ENCODE measurements around the gene CCDC148. TPM values are rescaled to one million over a fixed set of nuclear protein-coding genes. Genes with fewer than 3 reads are reported as not detected.

CCDC148 gene
- total and polyA plus RNA-seq, 3 donors from 2014 or later: 2.3 to 5.7 (median 5.0) TPM

GRCh38 chr2:158381978-158382377, 74.6 kb downstream of the CCDC148 start:
- Histone ChIP-seq H3K27ac (no peak overlapping the region), H3K4me3 (no peak overlapping the region), H3K4me1 (no peaks in the 10 kb centered on the region), H3K9me3 (no peaks in the 10 kb centered on the region), H3K36me3 (ENCODE audit: low read depth, missing control alignments) (no peaks in the 10 kb centered on the region), H3K27me3 (no peaks in the 10 kb centered on the region)
- no peak for DNase-seq
- WGBS, 2 donors: 80 to 98% methylated on average over 3 of the region's 3 CpGs
- TF ChIP-seq POLR2A (IDR thresholded peaks at IDR 0.05): no peak
- TF ChIP-seq CTCF (IDR thresholded peaks at IDR 0.05): no peak
- intact Hi-C loops (cut with DNase I; ENCODE audit: low total_unique reads): no loop called here

GRCh38 chr2:158381205-158381604, 75.3 kb downstream of the CCDC148 start:
- no peak overlapping the region for H3K27ac ChIP-seq
- DNase-seq: no peak
- no peaks in the 10 kb centered on the region for H3K4me1 ChIP-seq
- no peaks in the 10 kb centered on the region for H3K27me3 ChIP-seq
- TF ChIP-seq POLR2A (IDR thresholded peaks at IDR 0.05): no peak
- TF ChIP-seq CTCF (IDR thresholded peaks at IDR 0.05): peak in 1 of 3 experiments; percentile 34
- intact Hi-C loops (cut with DNase I; ENCODE audit: low total_unique reads): no loop called here
- H3K4me3 ChIP-seq: no peak overlapping the region
- no peaks in the 10 kb centered on the region for H3K9me3 ChIP-seq
- no peaks in the 10 kb centered on the region for H3K36me3 ChIP-seq (ENCODE audit: low read depth, missing control alignments)
- 93 to 97% methylated on average over 3 of the region's 3 CpGs for whole genome bisulfite sequencing, 2 donors

- intact Hi-C loops (cut with DNase I; ENCODE audit: low total_unique reads): no loop called here
- no peak overlapping the region for H3K4me3 ChIP-seq
- H3K27me3 ChIP-seq: no peaks in the 10 kb centered on the region
- TF ChIP-seq CTCF (IDR thresholded peaks at IDR 0.05) (no peak), POLR2A (IDR thresholded peaks at IDR 0.05) (no peak)
- no peaks in the 10 kb centered on the region for H3K4me1 ChIP-seq
- H3K9me3 ChIP-seq: no peaks in the 10 kb centered on the region
- H3K36me3 ChIP-seq (ENCODE audit: low read depth, missing control alignments): no peaks in the 10 kb centered on the region
- H3K27ac ChIP-seq: no peak overlapping the region
- DNase-seq: no peak
Observed at GRCh38 chr2:158380746-158381145, 75.8 kb downstream of the CCDC148 start.

- Histone ChIP-seq H3K36me3 (ENCODE audit: low read depth, missing control alignments) (no peaks in the 10 kb centered on the region), H3K4me1 (no peaks in the 10 kb centered on the region), H3K27ac (no peak overlapping the region), H3K27me3 (no peaks in the 10 kb centered on the region), H3K4me3 (no peak overlapping the region), H3K9me3 (no peaks in the 10 kb centered on the region)
- 87 to 95% methylated on average over 1 of the region's 1 CpG for WGBS, 2 donors
- intact Hi-C loops (cut with DNase I; ENCODE audit: low total_unique reads): no loop called here
- no peak for TF ChIP-seq CTCF (IDR thresholded peaks at IDR 0.05)
- no peak for TF ChIP-seq POLR2A (IDR thresholded peaks at IDR 0.05)
- DNase-seq: no peak
Observed at GRCh38 chr2:158378926-158379325, 77.6 kb downstream of the CCDC148 start.

GRCh38 chr2:158366342-158366741, 90.2 kb downstream of the CCDC148 start:
- Histone ChIP-seq H3K27ac (no peak overlapping the region), H3K27me3 (no peaks in the 10 kb centered on the region), H3K4me3 (no peak overlapping the region), H3K36me3 (ENCODE audit: low read depth, missing control alignments) (no peaks in the 10 kb centered on the region), H3K4me1 (no peaks in the 10 kb centered on the region), H3K9me3 (no peaks in the 10 kb centered on the region)
- no peak for DNase-seq
- WGBS, 2 donors: 85 to 88% methylated on average over 5 of the region's 5 CpGs
- no peak for TF ChIP-seq POLR2A (IDR thresholded peaks at IDR 0.05)
- no peak for TF ChIP-seq CTCF (IDR thresholded peaks at IDR 0.05)
- intact Hi-C loops (cut with DNase I; ENCODE audit: low total_unique reads): no loop called here

Data from testis (tissue), 3 donors.